ENCODE measurements around the gene KNDC1.
"Not testable (repeated sequence)": the region's sequence is repeated elsewhere in the genome, so short reads cannot be mapped to it uniquely, and the experiment has no call there.

The KNDC1 gene

DNA sequence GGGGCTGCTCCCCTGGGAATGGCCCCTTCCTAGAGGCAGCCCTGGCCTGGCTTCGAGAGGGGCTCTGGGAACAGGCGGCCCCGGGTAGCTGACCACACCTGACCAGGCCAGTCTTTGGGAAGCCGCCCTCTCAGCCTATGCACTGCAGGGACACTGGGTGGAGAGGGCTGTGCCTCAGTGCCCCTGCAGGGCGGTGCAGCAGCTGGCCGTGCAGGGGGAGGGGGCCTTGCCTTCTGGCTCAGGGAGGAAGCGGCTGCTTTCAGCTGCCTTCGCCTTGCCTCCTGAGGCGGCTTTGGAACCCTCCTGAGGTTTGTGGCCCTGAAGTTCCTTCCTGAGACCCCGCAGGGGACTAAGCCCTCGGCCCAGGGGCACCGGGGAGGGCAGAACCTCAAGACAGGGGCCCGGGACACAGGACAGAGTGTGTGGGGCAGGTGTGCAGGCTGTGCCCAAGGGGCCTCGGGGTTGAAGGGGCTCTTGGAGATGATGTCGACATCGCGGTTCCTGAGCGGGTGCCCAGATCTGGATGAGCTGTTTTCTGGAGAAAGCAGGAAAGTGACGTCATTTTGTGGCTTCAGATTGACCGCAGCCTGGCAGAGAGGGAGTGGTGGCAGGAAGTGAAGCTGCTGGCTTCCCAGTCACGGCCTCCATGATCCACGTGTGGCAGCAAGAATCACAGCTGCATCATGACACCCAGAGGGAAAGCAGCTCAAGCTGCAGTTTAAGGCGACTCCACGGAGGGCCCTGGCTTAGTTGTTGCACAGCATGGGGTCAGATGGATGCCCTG, 99.0 kb downstream of the KNDC1 start:
- no peak for DNase-seq (ENCODE audit: low read depth, low spot score)

DNA sequence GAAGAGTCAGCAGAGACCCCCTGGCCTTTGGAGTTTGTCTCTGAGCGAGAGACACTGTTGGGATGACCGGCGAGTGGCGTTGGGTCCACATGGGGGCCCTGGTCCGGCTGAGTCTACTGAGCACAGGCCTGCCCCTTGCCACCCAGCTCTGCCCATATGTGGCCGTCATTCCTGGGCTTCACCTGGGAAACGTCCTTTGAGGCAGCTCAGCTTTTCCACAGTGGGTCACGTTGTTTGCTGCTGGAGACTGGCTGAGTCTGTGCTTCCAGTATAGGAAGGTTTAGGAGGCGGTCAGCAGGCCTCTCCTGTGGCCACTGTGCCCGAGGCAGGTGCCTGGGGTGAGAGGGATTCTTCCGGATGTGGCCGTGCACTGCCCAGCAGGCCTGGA, 99.6 kb downstream of the KNDC1 start:
- no peak for DNase-seq (ENCODE audit: low read depth, low spot score)

GRCh38 chr10:133260895-133261725, 101.1 kb downstream of the KNDC1 start:
- no peak for DNase-seq (ENCODE audit: low read depth, low spot score)

- no peak for DNase-seq (ENCODE audit: low read depth, low spot score)
Measured at GRCh38 chr10:133261726-133262325, 101.8 kb downstream of the KNDC1 start.

DNA sequence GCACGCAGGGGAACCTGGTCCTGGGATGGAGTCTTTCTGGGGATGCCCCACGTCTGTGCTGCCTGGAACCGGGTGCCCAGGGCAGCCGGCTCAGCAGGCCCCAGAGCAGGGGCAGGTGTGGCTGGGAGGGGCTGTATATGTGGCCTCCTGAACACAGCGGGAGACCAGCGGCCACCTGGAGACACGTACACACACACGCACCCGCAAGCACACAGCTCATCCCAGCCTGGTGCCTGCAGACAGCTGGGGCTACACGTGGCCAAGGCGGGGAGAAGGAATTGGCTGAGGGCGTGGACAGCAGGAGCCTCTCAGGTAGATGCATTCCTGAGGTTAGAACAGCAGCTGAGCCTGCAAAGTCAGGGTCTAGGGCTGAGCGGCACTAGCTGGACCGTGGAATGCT, 102.7 kb downstream of the KNDC1 start:
- no peak for DNase-seq (ENCODE audit: low read depth, low spot score)

- DNase-seq (ENCODE audit: low read depth, low spot score): no peak
Measured at GRCh38 chr10:133263674-133264073, 103.7 kb downstream of the KNDC1 start.

- no peak for DNase-seq (ENCODE audit: low read depth, low spot score)
Measured at GRCh38 chr10:133264461-133264860, 104.4 kb downstream of the KNDC1 start.

DNA sequence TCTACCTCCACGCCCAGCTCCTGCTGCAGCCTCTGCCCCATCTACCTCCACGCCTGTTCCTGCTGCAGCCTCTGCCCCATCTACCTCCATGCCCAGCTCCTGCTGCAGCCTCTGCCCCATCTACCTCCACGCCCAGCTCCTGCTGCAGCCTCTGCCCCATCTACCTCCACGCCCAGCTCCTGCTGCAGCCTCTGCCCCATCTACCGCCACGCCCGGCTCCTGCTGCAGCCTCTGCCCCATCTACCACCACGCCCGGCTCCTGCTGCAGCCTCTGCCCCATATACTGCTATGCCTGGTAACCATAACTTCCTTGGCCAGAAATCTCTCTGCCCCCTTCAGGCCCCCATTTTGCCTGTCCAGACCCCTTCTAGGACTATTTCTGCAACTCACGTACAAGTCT, 105.0 kb downstream of the KNDC1 start:
- DNase-seq (ENCODE audit: low read depth, low spot score): not testable (repeated sequence)

DNA sequence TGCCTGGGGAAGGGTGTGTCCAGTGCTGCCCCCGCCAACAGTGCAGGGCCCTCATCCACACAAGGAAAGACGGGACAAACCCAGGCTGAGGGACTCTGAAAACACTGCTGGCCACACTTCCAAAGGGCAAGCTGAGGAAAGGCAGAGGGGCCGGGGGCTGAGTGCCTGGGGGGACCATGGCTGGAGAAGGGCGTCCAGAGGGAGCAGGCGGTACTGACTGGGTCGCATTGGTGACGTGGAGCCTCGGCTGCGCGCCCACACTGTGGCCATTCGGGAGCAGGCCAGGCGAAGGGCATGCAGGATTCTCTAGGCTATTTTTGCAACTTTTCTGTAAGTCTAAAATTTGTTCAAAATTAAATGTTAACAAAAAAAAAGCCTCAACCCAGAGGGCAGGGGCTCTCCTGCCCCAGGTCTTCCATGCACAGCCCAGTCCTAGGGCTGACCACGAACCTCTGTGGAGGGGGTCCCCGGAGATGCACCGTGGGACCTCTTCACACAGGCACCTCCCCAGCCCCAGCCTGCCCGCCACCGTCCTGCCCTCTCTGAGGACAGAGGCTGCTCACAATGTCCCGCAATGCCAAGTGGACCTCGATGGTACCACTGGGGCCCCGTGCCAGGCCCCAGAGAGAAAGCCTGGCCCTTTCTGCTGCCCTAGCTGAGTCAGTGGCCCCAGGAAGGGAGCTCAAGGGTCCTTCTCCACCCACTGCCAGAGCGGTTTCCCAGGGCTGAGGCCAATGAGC, 106.2 kb downstream of the KNDC1 start:
- DNase-seq (ENCODE audit: low read depth, low spot score): no peak

GRCh38 chr10:133267293-133267692, 107.3 kb downstream of the KNDC1 start:
- DNase-seq (ENCODE audit: low read depth, low spot score): no peak

DNA sequence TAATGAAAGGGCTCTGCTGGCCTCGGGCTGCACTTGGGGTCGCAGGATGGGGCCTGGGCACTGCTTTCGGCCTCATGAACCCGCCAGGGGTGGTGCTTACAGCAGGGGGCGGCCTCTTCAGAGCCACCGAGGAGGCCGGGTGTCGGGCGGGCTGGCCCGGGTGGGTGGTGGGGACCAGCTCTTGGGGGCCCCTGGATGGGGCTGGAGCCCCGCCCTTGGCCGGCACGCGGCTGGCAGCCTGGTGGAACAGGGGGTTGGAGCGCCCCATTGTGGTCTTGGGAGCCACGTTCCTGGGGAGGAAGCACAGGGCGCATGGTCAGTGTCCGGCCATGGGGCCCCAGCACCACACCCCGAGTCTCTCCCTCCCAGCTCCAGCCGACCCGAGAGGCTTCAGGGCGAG, 107.8 kb downstream of the KNDC1 start:
- no peak for DNase-seq (ENCODE audit: low read depth, low spot score)

DNA sequence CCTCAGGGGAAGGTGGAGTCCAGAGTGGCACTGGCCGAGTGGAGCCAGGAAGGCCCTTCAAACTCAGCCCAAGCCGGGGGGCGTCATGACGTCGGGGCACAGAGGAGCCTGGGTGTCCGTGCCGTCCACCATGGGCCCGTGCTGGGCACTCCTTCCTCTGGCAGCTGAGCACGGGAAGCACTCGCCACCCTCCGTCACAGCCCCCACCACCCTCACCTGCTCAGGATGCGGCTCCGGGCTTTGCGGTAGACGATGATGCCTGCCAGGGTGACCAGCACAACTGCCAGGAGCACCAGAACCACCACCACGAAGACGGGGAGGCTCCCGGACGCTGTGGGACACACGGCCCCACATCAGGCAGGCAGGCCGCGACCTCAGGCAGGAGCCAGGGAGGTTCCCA, 108.5 kb downstream of the KNDC1 start:
- DNase-seq (ENCODE audit: low read depth, low spot score): no peak

DNA sequence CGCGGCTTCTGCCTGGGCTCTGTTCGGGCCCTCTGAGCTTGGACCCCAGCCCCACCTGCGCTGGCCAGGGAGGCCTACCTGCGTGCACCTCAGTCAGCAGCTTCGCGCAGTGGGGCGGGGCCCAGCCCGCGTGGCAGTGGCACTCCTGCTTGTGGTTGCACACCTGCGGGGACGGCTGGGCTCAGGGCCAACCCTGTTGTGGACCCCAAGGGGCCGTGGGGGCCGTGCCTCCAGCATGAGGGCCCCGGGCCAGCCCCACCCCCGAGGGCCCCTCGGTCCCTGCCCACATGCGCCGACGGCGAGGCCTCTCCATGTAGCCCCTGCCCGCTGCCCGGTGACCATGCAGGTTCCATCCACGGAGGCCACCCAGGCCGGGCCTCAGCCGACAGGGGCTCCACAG, 109.3 kb downstream of the KNDC1 start:
- DNase-seq (ENCODE audit: low read depth, low spot score): no peak

DNA sequence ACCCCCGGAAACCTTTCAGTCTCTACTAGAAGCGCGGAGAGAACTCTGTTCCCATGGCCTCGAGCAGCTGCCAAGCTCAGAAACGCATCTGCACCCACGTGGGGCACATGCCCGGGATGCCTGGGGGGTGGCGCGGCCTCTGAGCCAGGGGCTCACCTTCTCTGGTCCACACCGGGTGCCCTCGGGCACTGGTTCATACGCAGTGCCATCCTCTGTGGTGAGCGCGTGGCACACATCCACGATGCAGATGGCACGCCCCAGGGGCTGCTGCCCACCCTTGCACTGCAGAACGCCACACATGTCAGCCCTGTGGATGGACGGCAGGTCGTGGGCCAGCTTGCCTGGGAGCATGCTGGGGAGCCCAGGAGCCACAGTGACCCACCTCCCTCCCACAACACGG, 110.2 kb downstream of the KNDC1 start:
- DNase-seq (ENCODE audit: low read depth, low spot score): no peak

DNA sequence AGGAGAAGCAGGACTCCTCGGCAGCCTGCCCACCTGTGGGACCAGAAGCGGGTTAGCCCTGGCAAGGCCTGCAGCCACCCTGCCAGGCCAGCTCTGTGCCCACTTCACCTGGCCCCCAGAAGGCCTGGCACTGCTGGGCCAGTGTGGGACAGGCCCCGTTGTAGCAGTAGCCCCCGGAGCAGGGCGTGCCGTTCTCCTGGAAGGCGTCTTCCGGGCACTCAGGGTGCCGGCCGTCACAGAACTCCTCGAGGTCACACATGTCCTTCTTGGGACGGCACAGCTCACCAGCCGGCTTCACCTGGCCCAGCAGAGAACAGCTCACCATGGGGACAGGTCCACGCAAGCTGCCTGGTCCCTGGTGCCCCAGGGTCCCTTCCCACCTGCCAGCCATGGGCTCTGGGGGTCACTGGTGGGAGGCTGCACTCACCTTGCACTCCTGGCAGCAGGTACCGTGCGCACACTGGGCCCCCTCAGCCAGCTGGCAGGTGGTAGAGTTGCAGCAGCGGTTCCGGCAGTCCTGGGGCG, 110.8 kb downstream of the KNDC1 start:
- no peak for DNase-seq (ENCODE audit: low read depth, low spot score)

- no peak for DNase-seq (ENCODE audit: low read depth, low spot score)
Measured at GRCh38 chr10:133271521-133272300, 111.7 kb downstream of the KNDC1 start.

GRCh38 chr10:133272301-133272963, 112.4 kb downstream of the KNDC1 start:
- no peak for DNase-seq (ENCODE audit: low read depth, low spot score)

- DNase-seq (ENCODE audit: low read depth, low spot score): no peak
Measured at GRCh38 chr10:133272964-133273420, 113.0 kb downstream of the KNDC1 start.

- DNase-seq (ENCODE audit: low read depth, low spot score): no peak
Measured at GRCh38 chr10:133273534-133274143, 113.6 kb downstream of the KNDC1 start.
